Activated CD4-positive, alpha-beta T cell treated with anti-CD3 and anti-CD28 coated beads, Interleukin-2, Interleukin-6, amounts not matched to agents 100 ng/mL and 50 ng/mL, durations not matched to agents 16 hours and 8 hours (primary cell): Measurements from ENCODE around the gene SPATS2L.

Experiments used
- DNase-seq: peaks from one replicate; pipeline ENCODE4 v3.0.0-alpha.2; 2020

SPATS2L gene, protein sequence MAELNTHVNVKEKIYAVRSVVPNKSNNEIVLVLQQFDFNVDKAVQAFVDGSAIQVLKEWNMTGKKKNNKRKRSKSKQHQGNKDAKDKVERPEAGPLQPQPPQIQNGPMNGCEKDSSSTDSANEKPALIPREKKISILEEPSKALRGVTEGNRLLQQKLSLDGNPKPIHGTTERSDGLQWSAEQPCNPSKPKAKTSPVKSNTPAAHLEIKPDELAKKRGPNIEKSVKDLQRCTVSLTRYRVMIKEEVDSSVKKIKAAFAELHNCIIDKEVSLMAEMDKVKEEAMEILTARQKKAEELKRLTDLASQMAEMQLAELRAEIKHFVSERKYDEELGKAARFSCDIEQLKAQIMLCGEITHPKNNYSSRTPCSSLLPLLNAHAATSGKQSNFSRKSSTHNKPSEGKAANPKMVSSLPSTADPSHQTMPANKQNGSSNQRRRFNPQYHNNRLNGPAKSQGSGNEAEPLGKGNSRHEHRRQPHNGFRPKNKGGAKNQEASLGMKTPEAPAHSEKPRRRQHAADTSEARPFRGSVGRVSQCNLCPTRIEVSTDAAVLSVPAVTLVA

DNA sequence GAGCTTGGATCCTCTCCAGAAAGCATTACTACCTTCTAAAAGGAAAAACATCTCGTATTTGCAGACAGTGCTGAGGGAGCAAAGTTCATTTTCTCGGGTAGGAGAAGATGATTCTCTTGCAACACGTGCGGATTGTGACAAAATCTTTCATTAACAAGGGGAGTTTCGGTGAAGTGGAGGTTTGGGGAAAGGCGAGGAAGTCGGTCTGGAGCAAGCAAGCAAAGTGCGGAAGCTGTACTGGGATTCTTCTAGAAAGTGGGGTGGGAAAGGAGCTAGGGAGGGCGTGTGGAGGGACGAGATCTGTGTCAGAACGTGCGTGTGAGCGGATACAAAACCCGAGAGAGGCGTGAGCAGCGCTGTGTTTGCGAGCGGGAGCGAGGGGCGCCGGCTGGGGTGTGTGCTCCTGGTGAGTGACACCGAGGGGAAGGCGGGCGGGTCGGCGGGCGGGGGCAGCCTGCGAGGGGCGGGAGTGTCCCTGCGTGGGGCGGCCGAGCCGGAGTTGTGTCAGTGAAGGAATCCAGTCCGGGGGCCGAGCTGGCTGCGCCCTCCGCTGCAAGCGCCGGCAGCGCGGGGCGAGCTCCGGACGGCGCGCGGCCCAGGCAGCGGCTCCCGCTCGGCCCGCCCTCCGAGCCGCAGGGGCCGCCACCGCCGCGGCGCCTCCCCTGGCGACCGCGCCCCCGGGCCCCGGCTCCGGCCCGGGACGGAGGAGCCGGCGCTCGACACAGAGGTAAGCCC, at the start of gene SPATS2L:
SPATS2L (plus strand) TSS at position 498 of the 735 bp plus-strand sequence. CDS start 82,552 bp downstream, outside the sequence.
- peak; percentile 71 for DNase-seq

- no peak for DNase-seq
Measured at GRCh38 chr2:200257570-200257969, 48.9 kb upstream of the SPATS2L start.

DNA sequence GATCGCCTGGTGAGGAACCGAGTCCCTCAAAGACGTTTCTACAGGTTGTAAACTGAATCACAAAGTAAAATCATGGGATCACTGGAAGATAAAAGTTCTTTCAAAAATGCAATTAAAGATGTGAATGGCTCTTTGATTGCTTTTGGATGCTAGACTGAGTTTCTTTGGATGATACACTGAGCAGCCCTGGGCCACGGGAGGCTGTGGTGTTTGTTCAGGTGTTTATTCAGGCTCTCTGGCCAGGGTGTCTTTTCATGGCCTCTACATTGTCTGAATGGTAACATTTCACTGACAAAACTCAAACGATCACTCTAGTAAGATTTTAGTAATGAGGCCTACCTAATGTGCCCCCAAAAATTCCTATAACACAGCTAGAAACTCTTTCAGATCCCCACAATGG, 48.4 kb upstream of the SPATS2L start:
- no peak for DNase-seq

DNA sequence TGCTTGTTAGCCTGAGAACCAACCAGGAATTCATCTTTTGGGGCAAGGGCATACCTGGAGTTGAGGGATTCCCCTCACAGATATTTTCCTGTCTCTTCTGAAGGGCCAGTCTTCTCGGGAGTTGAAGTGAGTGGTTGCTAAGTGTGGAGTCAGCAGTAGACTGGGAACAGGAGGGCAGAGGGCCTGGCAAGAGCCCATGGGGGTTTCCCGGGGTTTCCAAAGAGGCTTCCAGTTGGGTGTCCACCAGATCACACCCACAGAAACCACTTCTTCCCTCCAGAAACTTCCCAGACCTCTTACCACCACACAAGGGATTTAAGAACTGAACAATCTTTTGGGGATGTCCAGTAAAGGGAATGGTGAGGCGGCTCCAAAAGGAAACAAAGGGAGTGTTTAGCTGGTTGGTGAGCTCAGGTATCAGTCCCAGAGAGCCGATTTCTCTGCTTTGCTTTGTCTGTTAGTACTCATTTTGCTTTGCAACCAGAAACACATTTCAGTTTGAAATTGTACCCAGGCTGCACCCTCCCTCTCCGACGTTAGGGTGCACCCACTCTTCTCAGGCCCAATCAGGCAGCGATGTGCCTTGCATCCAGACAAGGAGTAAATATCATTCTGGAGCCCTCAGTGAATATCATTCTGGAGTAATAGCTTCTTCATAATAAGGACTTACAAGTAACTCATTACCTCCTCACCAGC, 47.5 kb upstream of the SPATS2L start:
- no peak for DNase-seq

GRCh38 chr2:200259577-200259957, 46.9 kb upstream of the SPATS2L start:
- DNase-seq = no peak

DNA sequence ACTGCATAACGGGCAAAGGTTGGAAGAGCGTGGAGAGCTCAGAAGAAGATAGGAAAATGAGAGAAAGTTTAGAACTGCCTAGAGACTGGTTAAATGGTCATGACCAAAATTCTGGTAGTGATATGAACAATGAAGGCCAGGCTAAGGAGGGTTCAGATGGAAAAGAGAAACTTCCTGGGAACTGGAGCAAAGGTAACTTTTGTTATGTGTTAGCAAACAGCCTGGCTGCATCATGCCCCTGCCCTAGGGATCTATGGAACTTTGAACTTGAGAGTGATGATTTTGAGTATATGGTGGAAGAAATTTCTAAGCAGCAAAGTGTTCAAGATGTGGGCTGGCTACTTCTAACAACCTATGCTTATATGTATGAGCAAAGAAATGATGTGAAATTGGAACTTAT, 44.4 kb upstream of the SPATS2L start:
- no peak for DNase-seq

DNA sequence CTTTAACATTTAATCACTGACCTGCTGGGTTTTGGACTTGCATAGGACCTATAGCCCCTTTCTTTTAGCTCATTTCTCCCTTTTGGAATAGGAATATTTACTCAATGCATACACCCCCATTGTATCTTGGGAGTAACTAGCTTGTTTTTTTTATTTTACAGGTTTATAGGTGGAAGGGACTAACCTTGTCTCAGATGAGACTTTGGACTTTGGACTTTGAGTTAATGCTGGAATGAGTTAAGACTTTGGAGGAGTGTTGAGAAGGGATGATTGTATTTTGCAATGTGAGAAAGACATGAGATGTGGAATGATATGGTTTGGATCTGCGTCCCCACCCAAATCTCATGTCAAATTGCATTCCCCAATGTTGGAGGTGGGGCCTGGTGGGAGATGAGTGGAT, 43.2 kb upstream of the SPATS2L start:
- no peak for DNase-seq

GRCh38 chr2:200264631-200265030, 41.9 kb upstream of the SPATS2L start:
- no peak for DNase-seq

DNA sequence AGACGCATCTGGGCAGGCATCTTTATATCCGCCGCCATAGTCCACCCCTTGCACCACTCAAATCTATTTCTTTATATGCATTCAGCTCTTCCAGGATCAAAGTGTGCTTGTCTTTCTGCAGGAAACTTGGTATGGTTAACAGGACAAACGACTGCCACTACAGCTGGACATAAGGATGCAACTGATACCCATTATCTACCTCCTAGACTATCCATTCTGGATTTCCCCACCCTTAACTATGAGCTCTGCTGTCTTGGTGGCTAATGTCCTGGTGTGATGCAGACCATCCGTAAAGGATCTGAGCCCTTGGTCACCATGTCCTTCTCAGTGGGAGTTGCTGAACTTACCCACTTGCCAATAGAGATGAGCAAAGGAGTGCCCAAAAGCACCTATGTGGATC, 40.1 kb upstream of the SPATS2L start:
- no peak for DNase-seq

- no peak for DNase-seq
Measured at GRCh38 chr2:200267350-200267749, 39.1 kb upstream of the SPATS2L start.

GRCh38 chr2:200270732-200271131, 35.8 kb upstream of the SPATS2L start:
- no peak for DNase-seq

DNA sequence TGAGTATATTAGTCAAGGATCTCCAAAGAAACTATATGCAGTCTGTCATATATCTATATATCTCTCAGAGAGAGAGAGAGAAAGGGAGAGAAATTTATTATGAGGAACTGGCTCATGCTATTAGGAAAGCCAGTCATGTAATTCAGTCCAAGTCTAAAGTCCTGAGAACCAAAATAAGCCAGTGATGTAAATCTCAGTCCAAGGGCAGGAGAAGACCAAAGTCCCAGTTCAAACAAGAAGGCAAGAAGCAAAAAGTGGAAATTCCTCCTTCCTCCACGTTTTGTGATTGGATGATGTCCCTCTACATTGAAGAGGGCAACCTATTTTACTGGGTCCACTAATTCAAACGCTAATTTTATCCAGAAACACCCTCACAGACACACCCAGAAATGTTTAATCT, 34.2 kb upstream of the SPATS2L start:
- no peak for DNase-seq

GRCh38 chr2:200274116-200275075, 32.1 kb upstream of the SPATS2L start:
- no peak for DNase-seq

DNA sequence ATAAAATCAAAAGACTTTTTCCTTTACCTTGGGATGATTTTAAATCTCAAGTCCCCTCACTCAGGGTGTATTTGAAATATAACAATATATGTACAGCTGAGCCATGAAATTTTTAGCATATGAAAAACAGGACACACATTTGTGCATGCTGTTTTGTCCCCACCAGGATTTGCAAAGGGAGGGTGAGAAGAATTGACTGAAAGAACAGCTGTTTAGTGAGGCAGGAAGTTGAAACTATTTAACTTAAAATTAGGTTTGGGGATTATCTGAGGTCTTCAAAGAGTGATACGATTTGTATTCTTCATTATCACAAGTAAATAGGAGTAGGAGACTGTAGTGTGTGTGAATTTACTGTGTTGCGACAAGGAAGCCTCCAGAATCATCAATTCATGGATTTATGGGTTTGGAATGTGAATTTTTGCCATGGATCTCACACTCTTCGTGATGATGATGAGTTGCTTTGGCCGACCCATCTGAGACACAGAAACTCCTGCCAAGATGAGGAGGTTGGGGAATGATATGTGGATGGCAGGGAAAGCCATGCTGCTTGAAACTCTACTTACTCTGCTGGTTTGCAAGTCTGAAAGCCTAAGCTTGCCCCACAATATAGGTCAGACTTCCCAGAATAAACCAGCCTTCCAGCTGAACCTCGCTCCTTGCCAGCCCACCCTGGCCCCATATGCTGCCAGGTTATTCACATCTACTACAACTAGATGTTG, 31.0 kb upstream of the SPATS2L start:
- no peak for DNase-seq

DNA sequence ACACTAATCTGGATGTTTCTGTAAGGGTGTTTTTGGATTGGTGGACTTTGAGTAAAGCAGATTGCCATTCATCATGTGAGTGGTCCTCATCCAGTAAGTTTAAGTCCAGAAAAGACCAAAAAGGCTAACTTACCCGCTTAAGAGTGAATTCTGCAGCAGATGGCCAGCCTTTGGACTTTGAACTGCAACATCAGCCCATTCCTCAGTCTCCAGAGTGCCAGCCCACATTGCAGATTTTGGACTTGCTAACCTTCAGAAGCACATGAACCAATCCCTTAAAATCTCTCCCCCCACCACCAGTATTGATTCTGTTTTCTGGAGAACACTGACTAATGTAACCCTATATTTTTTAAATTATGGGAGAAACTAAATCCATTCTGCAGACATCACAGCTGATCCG, 30.0 kb upstream of the SPATS2L start:
- no peak for DNase-seq

DNA sequence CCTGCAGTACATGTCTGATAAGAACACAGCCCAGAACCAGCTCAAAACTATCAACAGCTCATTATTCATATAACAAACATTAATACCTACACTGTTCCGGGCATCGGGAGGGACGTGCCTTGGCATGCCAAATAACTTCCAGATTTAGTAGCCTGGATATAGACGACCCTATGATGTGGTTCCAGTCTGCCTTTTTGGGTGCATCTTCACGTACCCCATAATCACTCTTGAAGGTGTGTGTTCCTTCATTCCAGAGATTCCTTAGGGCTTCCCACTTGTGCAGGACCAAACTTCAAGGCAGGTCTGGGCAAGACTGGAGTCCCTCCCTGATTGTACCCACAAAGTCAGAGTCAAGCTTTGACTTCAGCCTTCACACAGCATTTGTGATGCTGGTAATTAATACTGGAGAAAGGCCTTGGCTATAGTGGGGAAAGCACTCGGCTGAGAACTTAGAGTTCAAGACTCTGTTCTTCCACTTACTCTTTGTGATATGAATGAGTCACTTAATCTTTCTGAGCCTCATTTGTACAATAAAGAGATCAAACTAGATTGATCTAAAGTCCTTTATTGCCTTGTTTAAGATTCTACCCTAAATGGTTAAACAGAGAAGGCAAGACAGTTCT, 27.7 kb upstream of the SPATS2L start:
- no peak for DNase-seq

DNA sequence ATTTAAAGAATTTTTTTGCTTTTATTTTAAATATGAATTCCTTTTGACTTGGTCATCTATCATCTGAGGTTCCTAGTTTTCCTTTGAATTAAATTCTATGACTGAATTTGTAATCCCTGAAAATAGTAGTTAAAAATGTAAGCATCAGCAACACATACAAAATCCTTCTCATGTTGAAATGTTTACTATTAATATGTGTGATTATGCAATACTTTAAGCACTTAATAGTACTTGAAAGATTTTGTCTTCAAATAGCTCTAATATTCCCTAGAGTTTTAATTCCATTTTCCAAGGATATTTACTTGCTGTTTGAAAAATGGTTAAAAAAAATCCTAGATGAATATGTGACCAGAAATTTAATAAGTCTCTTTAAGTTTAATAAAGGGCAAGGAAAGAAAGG, 26.6 kb upstream of the SPATS2L start:
- DNase-seq = no peak

GRCh38 chr2:200286578-200286977, 19.9 kb upstream of the SPATS2L start:
- no peak for DNase-seq

DNA sequence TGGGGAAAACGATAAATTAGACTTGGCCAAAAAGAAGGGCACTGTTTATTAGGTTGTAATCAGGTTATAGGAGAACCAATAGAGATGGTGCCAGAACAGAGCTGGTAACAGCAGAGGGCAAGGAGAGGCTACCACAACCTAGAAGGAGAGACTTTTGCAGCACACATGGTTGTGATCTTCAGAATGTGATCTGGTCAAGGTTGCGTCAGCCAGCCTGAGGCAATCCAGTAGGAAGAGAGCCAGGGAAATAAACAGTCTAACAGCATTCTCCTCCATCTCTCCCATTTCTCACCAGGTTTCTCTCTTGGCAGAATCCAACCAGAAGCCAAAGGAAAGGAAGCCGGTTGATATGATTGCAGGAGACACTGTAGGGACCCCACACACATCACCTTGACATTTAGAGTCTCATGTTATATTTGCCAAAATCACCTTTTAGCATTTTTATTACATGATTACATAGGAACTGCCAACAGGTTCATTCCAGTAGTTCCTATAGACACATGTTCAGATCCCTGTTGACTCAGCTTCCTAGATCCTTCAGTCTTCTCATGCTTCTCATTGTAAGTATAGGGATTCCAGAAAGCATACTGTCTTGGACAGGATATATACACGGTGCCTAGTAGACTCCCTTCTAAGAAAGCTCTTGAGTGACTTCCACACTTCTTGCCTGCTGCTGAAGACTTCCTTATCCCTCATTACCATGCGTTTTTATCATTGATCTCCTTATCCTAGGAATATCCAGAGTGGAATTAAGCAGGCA, 17.6 kb upstream of the SPATS2L start:
- DNase-seq = no peak

- no peak for DNase-seq
Measured at GRCh38 chr2:200296118-200296517, 10.4 kb upstream of the SPATS2L start.
